Activated naive CD8-positive, alpha-beta T cell treated with anti-CD3 and anti-CD28 coated beads, Interleukin-2, amount 50 U/mL, for 24 hours (primary cell): ENCODE measurements around the gene PLCD3.

ENCODE experiments used
- ATAC-seq: fragments of 150-1000 bp; cut with Tn5 transposase; one replicate; pipeline ENCODE4 v1.10.0; 2021
- DNase-seq: peaks from one replicate; pipeline ENCODE4 v3.0.0; 2021
- H3K27ac Mint-ChIP-seq: one replicate; pipeline ENCODE4 v1.8.0; 2021; ENCODE audit warnings: mild to moderate bottlenecking, mixed read lengths
- H3K27me3 Mint-ChIP-seq: one replicate; pipeline ENCODE4 v1.8.0; 2021; ENCODE audit warnings: mixed read lengths
- H3K36me3 Mint-ChIP-seq: one replicate; pipeline ENCODE4 v1.8.0; 2021; ENCODE audit warnings: low read depth, mixed read lengths
- H3K4me1 Mint-ChIP-seq: one replicate; pipeline ENCODE4 v1.8.0; 2021; ENCODE audit warnings: mixed read lengths
- H3K4me3 Mint-ChIP-seq: one replicate; pipeline ENCODE4 v1.8.0; 2021; ENCODE audit warnings: mild to moderate bottlenecking, moderate library complexity, mixed read lengths
- H3K9me3 Mint-ChIP-seq: one replicate; pipeline ENCODE4 v1.8.0; 2021; ENCODE audit warnings: mixed read lengths

The PLCD3 gene, protein sequence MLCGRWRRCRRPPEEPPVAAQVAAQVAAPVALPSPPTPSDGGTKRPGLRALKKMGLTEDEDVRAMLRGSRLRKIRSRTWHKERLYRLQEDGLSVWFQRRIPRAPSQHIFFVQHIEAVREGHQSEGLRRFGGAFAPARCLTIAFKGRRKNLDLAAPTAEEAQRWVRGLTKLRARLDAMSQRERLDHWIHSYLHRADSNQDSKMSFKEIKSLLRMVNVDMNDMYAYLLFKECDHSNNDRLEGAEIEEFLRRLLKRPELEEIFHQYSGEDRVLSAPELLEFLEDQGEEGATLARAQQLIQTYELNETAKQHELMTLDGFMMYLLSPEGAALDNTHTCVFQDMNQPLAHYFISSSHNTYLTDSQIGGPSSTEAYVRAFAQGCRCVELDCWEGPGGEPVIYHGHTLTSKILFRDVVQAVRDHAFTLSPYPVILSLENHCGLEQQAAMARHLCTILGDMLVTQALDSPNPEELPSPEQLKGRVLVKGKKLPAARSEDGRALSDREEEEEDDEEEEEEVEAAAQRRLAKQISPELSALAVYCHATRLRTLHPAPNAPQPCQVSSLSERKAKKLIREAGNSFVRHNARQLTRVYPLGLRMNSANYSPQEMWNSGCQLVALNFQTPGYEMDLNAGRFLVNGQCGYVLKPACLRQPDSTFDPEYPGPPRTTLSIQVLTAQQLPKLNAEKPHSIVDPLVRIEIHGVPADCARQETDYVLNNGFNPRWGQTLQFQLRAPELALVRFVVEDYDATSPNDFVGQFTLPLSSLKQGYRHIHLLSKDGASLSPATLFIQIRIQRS

GRCh38 chr17:45132320-45132571, at the start of gene PLCD3:
Gene PLCD3 (minus strand): TSS chr17:45132515. CDS start chr17:45132410, 105 bp downstream.
- Mint-ChIP-seq H3K36me3 (no peaks in the 10 kb centered on the region), H3K4me1 (peaks cover 17% of the 10 kb centered on the region), H3K27me3 (peaks cover 8% of the 10 kb centered on the region), H3K9me3 (no peaks in the 10 kb centered on the region), H3K27ac (peak within 1 kb of the TSS; percentile 31), H3K4me3 (peak within 1 kb of the TSS; percentile 82)
- ATAC-seq (peak; percentile 26), DNase-seq (peak; percentile 24)

DNA sequence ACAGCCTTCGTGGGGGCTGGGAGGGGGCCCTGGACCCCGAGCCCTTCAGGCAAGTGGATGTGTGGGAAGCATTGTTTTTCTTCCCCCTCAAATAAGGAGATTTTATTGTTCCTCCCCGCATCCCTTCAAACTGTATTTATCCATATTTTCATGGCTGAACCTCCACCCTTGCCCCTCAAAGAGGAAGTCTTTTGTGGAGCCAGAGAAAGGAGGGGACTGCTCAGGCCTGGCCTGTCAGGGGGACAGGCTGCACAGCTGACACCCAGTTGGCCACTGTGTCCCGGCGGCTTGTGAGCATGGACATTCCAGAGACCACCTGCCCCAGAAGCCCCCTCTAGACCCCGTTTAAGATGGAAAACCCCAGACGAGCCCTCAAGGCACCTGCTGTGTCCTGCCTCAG, 45.2 kb upstream of the PLCD3 start:
- DNase-seq (no peak), ATAC-seq (no peak)
- H3K9me3 Mint-ChIP-seq, result no peaks in the 10 kb centered on the region
- no peak overlapping the region for H3K4me3 Mint-ChIP-seq
- H3K36me3 Mint-ChIP-seq, result no peaks in the 10 kb centered on the region
- peaks cover 6% of the 10 kb centered on the region for H3K4me1 Mint-ChIP-seq
- no peak overlapping the region for H3K27ac Mint-ChIP-seq
- no peaks in the 10 kb centered on the region for H3K27me3 Mint-ChIP-seq

DNA sequence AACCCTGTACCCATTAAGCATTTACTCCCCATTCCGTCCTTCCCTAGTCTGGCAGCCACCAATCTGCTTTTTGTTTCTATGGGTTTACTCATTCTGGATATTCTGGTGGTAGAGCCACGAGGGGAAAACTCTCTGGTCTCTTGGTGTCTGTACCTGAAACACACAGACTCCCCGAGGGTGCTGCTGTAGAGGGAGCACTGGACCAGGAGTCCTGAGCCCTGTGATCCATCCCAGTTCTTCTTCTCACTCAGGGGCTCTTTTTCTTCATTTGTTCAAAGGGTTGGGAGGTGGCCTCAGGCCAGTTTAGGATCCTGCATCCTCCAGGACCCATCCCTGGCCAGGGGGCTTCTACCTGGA, 43.4 kb upstream of the PLCD3 start:
- H3K27ac Mint-ChIP-seq, result no peak overlapping the region
- H3K36me3 Mint-ChIP-seq, result no peaks in the 10 kb centered on the region
- H3K4me1 Mint-ChIP-seq, result peaks cover 20% of the 10 kb centered on the region
- H3K4me3 Mint-ChIP-seq, result no peak overlapping the region
- H3K9me3 Mint-ChIP-seq, result no peaks in the 10 kb centered on the region
- no peaks in the 10 kb centered on the region for H3K27me3 Mint-ChIP-seq
- no peak for DNase-seq
- no peak for ATAC-seq

- ATAC-seq (peak; percentile 72), DNase-seq (peak; percentile 65)
- Mint-ChIP-seq H3K36me3 (no peaks in the 10 kb centered on the region), H3K27me3 (no peaks in the 10 kb centered on the region), H3K4me3 (peak overlapping the region; percentile 68), H3K9me3 (no peaks in the 10 kb centered on the region), H3K4me1 (peaks cover 29% of the 10 kb centered on the region), H3K27ac (peak overlapping the region; percentile 91)
These were observed 40.4 kb upstream of the PLCD3 start for GRCh38 chr17:45172541-45173286.

DNA sequence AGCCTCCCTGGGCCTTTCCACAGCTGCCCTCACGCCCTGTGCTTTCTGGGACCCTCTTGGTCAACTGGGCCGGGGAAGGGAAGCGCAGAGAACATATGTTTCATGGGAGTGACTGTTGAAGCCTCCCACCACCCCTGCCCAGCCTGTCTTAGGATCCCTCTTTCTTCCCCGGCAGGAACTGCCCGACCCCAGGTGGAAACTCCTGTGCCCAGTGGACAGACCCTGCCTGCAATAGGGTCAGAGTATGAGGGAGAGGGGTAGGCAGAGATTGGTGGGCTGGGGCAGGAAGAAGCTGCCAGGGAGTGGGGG, 39.9 kb upstream of the PLCD3 start:
- Mint-ChIP-seq H3K9me3 (no peaks in the 10 kb centered on the region), H3K27ac (peak overlapping the region; percentile 91), H3K27me3 (no peaks in the 10 kb centered on the region), H3K4me1 (peaks cover 29% of the 10 kb centered on the region), H3K36me3 (no peaks in the 10 kb centered on the region), H3K4me3 (no peak overlapping the region)
- DNase-seq (no peak), ATAC-seq (no peak)

- peak overlapping the region; percentile 91 for H3K27ac Mint-ChIP-seq
- H3K9me3 Mint-ChIP-seq, result no peaks in the 10 kb centered on the region
- DNase-seq (no peak), ATAC-seq (no peak)
- no peaks in the 10 kb centered on the region for H3K27me3 Mint-ChIP-seq
- H3K4me1 Mint-ChIP-seq, result peaks cover 29% of the 10 kb centered on the region
- no peaks in the 10 kb centered on the region for H3K36me3 Mint-ChIP-seq
- no peak overlapping the region for H3K4me3 Mint-ChIP-seq
These were observed 39.3 kb upstream of the PLCD3 start for GRCh38 chr17:45171338-45172231.

- Mint-ChIP-seq H3K36me3 (peaks cover 1% of the 10 kb centered on the region), H3K4me3 (no peak overlapping the region), H3K27ac (peak overlapping the region; percentile 65), H3K9me3 (no peaks in the 10 kb centered on the region), H3K27me3 (no peaks in the 10 kb centered on the region), H3K4me1 (peaks cover 29% of the 10 kb centered on the region)
- peak; percentile 22 for ATAC-seq
- DNase-seq, result no peak
These were observed 38.6 kb upstream of the PLCD3 start for GRCh38 chr17:45170931-45171337.

GRCh38 chr17:45170280-45170930, 38.1 kb upstream of the PLCD3 start:
- Mint-ChIP-seq H3K4me3 (no peak overlapping the region), H3K4me1 (peaks cover 29% of the 10 kb centered on the region), H3K9me3 (no peaks in the 10 kb centered on the region), H3K36me3 (peaks cover 1% of the 10 kb centered on the region), H3K27ac (peak overlapping the region; percentile 65), H3K27me3 (no peaks in the 10 kb centered on the region)
- DNase-seq (peak; percentile 12), ATAC-seq (peak; percentile 9)

GRCh38 chr17:45168991-45169752, 36.9 kb upstream of the PLCD3 start:
- no peaks in the 10 kb centered on the region for H3K27me3 Mint-ChIP-seq
- no peak overlapping the region for H3K4me3 Mint-ChIP-seq
- peaks cover 35% of the 10 kb centered on the region for H3K4me1 Mint-ChIP-seq
- ATAC-seq (no peak), DNase-seq (no peak)
- H3K27ac Mint-ChIP-seq, result no peak overlapping the region
- peaks cover 1% of the 10 kb centered on the region for H3K36me3 Mint-ChIP-seq
- H3K9me3 Mint-ChIP-seq, result no peaks in the 10 kb centered on the region

DNA sequence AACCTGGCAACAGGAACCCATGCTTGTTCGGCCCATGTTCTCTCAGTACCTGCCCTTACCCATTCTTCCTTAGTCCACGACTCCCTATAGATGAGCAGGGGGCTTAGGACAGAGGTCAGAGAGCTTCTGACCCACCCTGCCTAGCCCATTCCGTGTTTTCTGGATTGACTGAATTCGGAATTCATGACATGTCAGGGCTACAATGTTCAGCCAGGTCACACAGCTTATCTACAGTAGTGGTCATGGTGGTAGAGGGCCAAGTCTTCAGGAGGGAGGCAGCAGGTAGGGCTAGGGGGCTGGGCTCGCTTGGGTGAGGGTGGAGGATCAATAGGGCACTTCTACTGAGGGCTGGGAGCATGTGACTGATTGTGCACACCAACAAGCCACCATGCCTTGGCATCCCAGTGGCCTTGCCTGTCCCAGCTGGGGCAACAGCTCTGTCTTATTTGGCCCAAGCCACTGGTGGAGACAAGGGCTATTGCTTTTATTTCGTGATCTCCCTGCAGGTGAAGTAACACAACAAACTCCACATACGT, 32.5 kb upstream of the PLCD3 start:
- no peak for DNase-seq
- no peak for ATAC-seq
- peaks cover 23% of the 10 kb centered on the region for H3K4me1 Mint-ChIP-seq
- H3K9me3 Mint-ChIP-seq, result no peaks in the 10 kb centered on the region
- H3K27ac Mint-ChIP-seq, result no peak overlapping the region
- no peak overlapping the region for H3K4me3 Mint-ChIP-seq
- H3K27me3 Mint-ChIP-seq, result no peaks in the 10 kb centered on the region
- peaks cover 9% of the 10 kb centered on the region for H3K36me3 Mint-ChIP-seq

- Mint-ChIP-seq H3K4me1 (peaks cover 40% of the 10 kb centered on the region), H3K27ac (peak overlapping the region; percentile 96), H3K36me3 (peaks cover 20% of the 10 kb centered on the region), H3K4me3 (peak overlapping the region; percentile 96), H3K9me3 (no peaks in the 10 kb centered on the region), H3K27me3 (no peaks in the 10 kb centered on the region)
- no peak for DNase-seq
- ATAC-seq, result no peak
These were observed 29.8 kb upstream of the PLCD3 start for GRCh38 chr17:45162025-45162687.

- ATAC-seq, result peak; percentile 98
- peak within 1 kb of the TSS; percentile 96 for H3K27ac Mint-ChIP-seq
- no peaks in the 10 kb centered on the region for H3K9me3 Mint-ChIP-seq
- peak; percentile 97 for DNase-seq
- H3K27me3 Mint-ChIP-seq, result no peaks in the 10 kb centered on the region
- peak within 1 kb of the TSS; percentile 96 for H3K4me3 Mint-ChIP-seq
- peaks cover 20% of the 10 kb centered on the region for H3K36me3 Mint-ChIP-seq
- H3K4me1 Mint-ChIP-seq, result peaks cover 41% of the 10 kb centered on the region
These were observed 29.1 kb upstream of the PLCD3 start, which contains the start of gene HEXIM2 for GRCh38 chr17:45161288-45162024. Gene HEXIM2 (plus strand): TSS chr17:45161875. CDS start chr17:45162794, 919 bp downstream.
